Measurements from ENCODE around the gene CTBP1.

- TF ChIP-seq CTCF (conservative IDR thresholded peaks at IDR 0.05; ENCODE audit: low read depth in 2 of 2) = no peak
- no peak for TF ChIP-seq EZH2 (IDR thresholded peaks at IDR 0.05; ENCODE audit: low read depth, unreplicated experiment)
- TF ChIP-seq REST (IDR thresholded peaks at IDR 0.05; ENCODE audit: unreplicated experiment) = no peak
- TF ChIP-seq, protein P1, sequence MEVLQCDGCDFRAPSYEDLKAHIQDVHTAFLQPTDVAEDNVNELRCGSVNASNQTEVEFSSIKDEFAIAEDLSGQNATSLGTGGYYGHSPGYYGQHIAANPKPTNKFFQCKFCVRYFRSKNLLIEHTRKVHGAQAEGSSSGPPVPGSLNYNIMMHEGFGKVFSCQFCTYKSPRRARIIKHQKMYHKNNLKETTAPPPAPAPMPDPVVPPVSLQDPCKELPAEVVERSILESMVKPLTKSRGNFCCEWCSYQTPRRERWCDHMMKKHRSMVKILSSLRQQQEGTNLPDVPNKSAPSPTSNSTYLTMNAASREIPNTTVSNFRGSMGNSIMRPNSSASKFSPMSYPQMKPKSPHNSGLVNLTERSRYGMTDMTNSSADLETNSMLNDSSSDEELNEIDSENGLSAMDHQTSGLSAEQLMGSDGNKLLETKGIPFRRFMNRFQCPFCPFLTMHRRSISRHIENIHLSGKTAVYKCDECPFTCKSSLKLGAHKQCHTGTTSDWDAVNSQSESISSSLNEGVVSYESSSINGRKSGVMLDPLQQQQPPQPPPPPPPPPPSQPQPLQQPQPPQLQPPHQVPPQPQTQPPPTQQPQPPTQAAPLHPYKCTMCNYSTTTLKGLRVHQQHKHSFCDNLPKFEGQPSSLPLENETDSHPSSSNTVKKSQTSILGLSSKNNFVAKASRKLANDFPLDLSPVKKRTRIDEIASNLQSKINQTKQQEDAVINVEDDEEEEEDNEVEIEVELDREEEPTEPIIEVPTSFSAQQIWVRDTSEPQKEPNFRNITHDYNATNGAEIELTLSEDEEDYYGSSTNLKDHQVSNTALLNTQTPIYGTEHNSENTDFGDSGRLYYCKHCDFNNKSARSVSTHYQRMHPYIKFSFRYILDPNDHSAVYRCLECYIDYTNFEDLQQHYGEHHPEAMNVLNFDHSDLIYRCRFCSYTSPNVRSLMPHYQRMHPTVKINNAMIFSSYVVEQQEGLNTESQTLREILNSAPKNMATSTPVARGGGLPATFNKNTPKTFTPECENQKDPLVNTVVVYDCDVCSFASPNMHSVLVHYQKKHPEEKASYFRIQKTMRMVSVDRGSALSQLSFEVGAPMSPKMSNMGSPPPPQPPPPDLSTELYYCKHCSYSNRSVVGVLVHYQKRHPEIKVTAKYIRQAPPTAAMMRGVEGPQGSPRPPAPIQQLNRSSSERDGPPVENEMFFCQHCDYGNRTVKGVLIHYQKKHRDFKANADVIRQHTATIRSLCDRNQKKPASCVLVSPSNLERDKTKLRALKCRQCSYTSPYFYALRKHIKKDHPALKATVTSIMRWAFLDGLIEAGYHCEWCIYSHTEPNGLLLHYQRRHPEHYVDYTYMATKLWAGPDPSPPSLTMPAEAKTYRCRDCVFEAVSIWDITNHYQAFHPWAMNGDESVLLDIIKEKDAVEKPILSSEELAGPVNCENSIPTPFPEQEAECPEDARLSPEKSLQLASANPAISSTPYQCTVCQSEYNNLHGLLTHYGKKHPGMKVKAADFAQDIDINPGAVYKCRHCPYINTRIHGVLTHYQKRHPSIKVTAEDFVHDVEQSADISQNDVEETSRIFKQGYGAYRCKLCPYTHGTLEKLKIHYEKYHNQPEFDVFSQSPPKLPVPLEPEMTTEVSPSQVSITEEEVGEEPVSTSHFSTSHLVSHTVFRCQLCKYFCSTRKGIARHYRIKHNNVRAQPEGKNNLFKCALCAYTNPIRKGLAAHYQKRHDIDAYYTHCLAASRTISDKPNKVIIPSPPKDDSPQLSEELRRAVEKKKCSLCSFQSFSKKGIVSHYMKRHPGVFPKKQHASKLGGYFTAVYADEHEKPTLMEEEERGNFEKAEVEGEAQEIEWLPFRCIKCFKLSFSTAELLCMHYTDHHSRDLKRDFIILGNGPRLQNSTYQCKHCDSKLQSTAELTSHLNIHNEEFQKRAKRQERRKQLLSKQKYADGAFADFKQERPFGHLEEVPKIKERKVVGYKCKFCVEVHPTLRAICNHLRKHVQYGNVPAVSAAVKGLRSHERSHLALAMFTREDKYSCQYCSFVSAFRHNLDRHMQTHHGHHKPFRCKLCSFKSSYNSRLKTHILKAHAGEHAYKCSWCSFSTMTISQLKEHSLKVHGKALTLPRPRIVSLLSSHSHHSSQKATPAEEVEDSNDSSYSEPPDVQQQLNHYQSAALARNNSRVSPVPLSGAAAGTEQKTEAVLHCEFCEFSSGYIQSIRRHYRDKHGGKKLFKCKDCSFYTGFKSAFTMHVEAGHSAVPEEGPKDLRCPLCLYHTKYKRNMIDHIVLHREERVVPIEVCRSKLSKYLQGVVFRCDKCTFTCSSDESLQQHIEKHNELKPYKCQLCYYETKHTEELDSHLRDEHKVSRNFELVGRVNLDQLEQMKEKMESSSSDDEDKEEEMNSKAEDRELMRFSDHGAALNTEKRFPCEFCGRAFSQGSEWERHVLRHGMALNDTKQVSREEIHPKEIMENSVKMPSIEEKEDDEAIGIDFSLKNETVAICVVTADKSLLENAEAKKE (CRISPR knock-in tag; IDR thresholded peaks at IDR 0.05) = no peak
- no peak for TF ChIP-seq POLR2AphosphoS5 (IDR thresholded peaks at IDR 0.05; ENCODE audit: low read depth)
- no peak for TF ChIP-seq CREB1 (CRISPR knock-in tag; IDR thresholded peaks at IDR 0.05; ENCODE audit: low read depth)
Observed at GRCh38 chr4:1183985-1184773, 64.8 kb downstream of the CTBP1 start.

All from GM23338 (cell line).